ENCODE results near the gene NRROS.

Gene NRROS

GRCh38 chr3:196689941-196690660, 50.6 kb downstream of the NRROS start:
- no peak for DNase-seq

GRCh38 chr3:196691386-196691785, 51.9 kb downstream of the NRROS start:
- DNase-seq, result no peak

GRCh38 chr3:196694202-196694638, 54.7 kb downstream of the NRROS start:
- peak; percentile 33 to 65 for DNase-seq

GRCh38 chr3:196694941-196695848, 55.7 kb downstream of the NRROS start:
- DNase-seq, result peak; percentile 9 to 38

- DNase-seq, result no peak
Observed at GRCh38 chr3:196695849-196696226, 56.3 kb downstream of the NRROS start.

- DNase-seq, result no peak
Observed at GRCh38 chr3:196697270-196697669, 57.8 kb downstream of the NRROS start.

- DNase-seq, result no peak
Observed at GRCh38 chr3:196699749-196700148, 60.3 kb downstream of the NRROS start.

GRCh38 chr3:196700801-196701200, 61.3 kb downstream of the NRROS start:
- DNase-seq, result no peak

GRCh38 chr3:196706327-196706726, 66.8 kb downstream of the NRROS start:
- no peak for DNase-seq

GRCh38 chr3:196706731-196707130, 67.2 kb downstream of the NRROS start:
- DNase-seq, result no peak

- no peak for DNase-seq
Observed at GRCh38 chr3:196707566-196707965, 68.1 kb downstream of the NRROS start.

GRCh38 chr3:196708467-196708866, 69.0 kb downstream of the NRROS start:
- no peak for DNase-seq

Data from CD4-positive, alpha-beta T cell treated with Interferon alpha-2 for 1 hour (primary cell).